ENCODE measurements around the gene PRM1. TPM values are rescaled to one million over a fixed set of nuclear protein-coding genes. Genes with fewer than 3 reads are reported as not detected.

The PRM1 gene, protein sequence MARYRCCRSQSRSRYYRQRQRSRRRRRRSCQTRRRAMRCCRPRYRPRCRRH
- not detected for polyA plus RNA-seq (ENCODE audit: insufficient read depth in 1 of 5, insufficient read length in 5 of 5, low replicate concordance in 1 of 5)
- long read RNA-seq, donor 1: 0 reads
- long read RNA-seq, donor 2: 0 reads
- long read RNA-seq, donor 3: 0 reads
- long read RNA-seq, donor 4: 0 reads
- long read RNA-seq, donor 5: 0 reads
- long read RNA-seq, donor 6: 0 reads
- long read RNA-seq, donor 7: 0 reads
- long read RNA-seq, donor 8: 0 reads

DNA sequence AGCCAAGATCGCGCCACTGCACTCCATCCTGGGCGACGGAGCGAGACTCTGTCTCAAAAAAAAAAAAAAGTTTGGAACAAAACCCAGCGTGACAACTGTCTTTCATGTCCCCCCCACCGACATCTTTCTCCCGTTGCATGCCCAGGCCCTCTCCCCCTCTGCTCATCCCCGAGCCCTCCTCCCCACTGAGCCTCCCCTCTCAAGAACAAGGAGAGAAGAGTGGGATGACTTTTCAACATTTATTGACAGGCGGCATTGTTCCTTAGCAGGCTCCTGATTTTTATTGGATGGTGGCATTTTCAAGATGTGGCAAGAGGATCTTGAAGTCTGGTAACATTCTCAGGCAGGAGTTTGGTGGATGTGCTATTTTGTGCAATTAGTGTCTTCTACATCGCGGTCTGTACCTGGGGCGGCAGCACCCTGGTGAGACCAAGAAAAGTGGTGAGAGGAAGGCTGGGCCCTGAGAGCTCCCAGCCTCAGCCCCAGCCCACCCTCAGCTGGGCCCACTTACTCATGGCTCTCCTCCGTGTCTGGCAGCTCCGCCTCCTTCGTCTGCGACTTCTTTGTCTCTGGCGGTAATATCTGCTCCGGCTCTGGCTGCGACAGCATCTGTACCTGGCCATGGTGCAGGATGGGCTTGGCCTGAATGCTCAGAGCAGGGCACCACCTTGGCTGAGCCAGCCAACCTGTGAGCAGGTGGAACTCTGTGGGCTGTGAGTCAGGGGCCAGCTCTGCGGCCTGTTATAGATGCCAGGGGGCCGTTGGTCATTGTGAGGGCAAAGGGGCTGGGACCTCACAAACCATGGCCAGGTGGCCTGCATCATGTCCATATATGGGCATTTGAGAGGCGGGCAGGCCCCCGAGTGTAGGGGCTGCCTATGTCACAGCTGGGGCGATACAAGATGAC lies at the start of gene PRM1:
Gene PRM1 (minus strand): TSS at position 715 of the 907 bp plus-strand sequence. CDS start 92 bp downstream, at position 623.
- no peak for DNase-seq

DNA sequence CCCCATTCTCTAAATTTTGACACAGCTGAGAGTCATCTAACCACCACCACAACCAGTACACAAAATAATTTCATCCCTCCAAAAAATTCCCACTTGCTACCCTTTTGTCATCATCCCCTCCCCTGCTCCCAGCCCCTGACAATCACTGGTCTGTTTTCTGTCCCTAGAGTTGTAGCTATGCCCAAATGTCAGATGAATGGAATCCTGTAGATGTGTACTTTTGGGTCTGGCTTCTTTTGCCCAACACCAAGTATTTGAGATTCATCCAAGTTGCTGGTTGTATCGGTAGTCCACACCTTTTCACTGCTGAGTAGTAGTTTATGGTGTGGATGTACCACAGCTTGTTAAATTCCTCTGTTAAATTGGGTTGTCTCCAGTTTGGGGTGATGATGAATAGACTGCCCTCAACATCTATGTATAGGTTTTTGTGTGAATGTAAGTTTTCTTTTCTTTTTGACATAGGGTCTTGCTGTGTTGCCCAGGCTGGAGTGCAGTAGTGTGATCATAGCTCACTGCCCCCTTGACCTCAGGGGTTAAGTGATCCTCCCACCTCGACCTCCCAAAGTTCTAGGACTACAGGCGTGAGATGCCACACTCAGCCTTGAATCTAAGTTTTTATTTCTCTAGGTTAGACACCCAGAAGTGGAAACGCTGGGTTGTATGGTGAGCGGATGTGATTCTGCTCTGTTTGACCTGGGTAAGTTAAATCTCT lies 49.6 kb upstream of the PRM1 start:
- DNase-seq: no peak

DNA sequence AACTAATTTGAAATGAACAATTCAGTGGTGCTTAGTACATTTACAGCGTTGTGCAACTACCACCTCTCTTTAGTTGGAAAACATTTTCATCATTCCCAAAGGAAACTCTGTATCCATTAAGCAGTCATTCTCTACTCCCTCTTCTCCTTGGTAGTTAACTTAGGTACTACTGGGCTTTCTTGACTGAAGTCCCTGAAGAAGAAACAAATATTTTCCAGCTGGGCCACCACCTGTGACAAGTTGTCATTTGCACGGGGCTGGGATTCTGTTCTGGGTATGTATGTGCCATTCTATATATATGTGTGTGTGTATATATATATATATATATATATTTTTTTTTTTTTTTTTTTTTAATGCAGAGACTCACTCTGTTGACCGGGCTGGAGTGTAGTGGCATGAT lies 48.8 kb upstream of the PRM1 start:
- no peak for DNase-seq

DNA sequence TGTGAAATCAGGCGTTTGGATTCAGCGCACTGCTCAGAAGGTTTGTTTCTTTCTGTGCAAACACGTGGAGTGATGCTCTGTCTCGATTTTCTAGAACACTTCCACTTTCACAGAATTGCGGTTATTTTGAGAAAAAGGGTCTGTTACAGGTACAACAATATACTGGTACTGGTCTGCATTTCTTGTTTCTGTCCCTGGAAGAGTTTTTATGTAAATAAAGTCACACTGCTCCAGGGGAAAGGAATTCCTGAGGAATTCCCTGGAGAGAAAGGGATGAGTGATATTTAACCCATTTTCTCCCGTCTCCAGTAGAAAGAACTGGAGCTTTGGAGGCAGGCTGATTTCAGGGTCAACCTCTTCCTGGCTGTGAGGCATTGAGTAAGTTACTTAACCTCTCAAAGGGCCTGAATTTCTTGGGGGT lies 48.0 kb upstream of the PRM1 start:
- DNase-seq: no peak

DNA sequence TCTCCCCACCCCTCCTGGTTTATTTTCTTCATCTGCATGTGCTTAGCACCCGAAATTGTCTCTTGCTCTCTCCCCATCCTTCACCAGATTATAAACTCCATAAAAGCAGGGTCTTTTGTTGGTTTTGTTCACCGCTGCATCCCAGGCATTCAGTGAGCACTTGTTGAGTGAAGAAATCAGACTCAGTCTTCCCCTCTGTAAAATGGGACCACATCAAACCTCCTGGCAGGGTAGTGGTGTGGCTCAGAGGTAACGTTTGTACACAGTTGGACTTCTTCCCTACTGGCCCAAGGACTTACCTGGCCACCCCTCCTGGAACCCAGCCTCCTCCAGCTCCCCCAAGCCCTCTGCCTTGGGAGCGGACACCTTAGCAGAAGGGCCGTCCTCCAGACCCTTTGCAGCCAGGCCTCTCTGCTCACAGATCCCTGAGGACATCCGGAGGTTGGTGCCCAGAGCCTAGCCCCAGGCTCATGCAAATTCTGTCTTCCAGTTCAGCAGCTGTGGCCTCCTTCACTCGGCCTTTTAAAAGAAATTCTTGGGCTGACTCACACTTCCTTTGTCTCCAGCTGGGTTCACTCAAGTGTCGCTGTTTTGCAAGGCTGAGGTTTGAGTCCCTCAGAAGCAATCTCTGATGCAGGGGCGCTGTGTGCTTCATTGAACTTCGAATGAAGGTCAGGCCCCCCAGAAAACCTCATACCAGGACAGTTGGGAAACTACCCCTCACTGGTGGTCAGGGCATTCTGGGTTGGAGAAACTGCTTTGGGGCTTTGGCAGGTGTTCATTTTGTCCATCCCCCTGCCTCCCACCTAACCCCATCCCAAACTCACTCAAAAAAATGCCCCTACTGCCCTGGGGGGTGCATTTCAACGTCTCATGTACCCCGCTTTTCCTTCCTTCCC lies 47.3 kb upstream of the PRM1 start:
- peak; percentile 91 to 94 for DNase-seq

DNA sequence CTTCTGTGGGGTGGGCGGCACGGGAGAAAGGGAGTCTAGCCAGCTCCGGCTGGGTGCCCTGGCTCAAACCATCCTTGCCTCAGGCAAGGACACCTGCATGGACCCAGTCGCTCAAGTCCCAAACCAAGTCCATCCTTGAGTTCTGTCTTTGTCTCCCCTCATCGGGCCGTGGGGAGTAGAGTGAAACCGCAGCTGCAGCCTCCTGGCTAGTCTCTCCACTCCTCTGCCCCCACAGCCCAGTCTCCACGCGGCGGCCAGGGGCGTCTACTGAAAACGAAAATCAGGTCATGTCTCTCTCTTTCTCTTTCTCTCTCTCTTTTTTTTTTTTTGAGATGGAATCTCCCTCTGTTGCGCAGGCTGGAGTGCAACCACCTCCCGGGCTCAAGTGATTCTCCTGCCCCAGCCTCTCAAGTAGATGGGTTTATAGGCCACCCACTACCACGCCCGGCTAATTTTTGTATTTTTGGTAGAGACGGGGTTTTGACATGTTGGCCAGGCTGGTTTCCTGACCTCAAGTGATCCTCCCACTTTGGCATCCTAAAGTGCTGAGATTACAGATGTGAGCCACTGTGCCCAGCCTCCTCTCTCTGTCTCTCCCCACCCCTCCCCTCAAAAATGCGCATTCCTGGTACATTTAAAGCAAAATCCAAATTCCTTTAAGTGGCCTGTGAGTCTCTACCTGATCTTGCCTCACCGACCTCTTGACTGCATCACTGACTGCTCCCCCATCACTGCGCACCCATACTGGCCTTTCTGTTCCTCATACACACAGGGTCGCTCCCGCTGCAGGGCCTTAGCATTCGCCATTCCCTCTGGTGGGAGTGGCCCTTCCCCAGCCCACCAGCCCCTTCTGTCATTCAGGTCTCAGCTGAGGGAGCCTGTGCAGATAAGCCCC lies 46.4 kb upstream of the PRM1 start:
- DNase-seq: no peak

DNA sequence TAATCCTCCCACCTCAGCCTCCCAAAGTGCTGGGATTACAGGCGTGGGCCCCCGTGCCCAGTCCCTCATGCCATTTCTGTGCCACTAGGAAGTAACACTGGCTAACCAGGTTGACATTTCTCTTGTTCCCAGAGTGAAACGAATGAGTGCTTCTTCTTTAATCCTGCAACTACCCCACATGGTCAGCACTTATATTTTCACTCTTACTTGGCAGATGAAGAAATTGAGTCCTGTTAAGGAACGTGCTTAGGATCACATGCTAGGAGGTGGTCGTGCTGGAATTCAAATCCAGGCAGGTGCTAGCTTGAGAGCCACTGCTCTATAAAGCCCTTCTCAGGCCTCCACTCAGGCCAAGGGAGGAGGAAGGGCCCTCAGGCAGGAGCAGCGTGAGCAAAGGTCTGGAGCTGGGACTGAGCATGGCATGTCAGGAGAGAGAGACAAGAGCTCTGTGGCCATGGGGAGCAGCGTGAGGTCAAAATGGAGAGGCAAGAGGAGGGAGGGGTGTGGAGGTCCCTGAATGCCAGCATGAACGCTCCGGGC lies 45.7 kb upstream of the PRM1 start:
- DNase-seq: no peak

DNA sequence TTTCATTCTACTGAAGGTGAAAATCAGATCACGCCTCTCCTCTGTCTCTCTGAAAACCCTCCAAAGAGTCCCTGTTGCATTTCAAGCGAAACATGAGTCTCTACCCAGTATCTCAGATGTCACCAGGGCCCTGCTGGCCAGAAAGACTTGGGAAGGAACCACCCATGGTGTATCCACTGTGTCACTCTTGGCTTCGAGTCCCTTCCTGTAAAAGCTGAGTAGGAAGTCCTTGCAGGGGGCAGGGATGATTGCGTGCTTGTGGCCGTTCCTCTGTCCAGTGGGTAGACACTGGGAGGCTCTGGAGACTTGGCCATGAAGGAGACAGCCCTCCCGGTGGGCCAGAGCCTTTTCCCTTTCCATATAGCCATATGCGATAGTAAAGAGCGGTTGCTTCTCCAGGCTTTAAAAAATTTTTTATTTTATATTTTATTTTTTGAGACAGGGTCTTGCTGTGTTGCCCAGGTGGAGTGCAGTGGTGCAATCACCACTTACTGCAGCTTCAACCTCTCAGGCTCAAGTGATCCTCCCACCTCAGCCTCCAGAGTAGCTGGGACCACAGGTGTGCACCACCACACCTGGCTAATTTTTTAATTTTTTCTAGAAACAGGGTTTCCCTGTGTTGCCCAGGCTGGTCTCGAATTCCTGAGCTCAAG lies 45.1 kb upstream of the PRM1 start:
- no peak for DNase-seq

DNA sequence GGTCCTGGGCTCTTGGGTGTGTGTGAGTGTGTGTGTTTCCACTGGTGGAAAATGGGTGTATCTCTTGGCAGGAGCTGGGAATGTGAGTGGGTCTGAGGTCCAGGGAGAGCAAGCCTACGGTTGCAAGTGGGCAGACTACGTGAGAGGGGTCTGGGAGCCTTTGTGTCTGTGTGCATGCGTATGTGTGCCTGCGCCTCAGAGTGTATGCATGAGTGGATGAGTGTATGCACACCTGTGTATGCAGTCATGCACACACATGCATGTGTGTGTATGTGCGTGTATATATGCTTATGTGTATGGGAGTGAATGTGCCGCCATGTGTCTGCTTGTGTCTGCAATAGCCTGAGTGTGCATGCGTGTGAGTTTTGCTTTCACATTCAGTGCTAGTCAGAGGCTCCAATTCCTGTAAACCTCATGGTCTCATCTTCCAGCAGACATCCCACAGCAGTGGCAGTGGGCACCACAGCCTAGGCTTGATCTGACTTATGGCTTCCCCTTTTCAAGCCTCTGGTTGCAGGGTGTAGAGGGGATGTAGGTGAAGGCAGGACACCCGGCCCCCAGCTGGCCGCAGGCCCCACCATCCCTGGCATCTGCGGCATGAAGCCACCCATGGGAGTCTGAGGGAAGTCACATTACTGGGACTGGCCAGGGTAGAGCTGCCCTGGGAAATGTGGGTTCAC lies 44.4 kb upstream of the PRM1 start:
- no peak for DNase-seq

DNA sequence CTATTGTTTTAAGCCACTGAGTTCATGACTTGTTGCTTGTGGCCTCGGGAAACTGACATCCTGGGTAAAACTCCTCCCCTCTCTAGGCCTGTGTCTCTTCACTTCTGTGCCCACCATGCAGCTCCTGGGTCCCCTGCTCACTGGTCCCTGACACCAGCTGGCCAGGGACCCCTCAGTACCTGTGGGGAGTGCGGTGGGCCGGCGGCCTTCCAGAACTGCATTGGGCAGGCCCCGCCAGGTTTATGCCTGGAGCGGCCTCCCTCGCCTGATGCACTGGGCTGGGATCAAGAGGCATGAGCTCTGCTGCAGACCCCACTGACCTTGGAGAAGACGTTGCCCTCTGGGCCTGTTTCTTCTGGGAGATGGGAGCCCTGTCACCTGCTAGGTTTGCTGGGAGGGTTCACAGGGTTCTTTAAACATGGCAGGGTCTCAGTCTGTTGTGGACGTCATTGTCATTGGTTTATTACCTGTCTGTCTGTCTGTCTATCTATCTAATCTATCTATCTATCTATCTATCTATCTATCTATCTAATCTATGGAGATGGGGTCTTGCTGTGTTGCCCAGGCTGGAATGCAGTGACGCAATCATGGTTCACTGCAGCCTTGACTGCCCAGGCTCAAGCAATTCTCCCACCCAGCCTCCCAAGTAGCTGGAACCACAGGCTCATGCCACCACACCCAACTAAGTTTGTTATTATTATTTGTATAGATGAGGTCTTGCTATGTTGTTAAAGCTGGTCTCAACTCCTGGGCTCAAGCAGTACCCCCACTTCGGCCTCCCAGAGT lies 42.6 kb upstream of the PRM1 start:
- DNase-seq: no peak

DNA sequence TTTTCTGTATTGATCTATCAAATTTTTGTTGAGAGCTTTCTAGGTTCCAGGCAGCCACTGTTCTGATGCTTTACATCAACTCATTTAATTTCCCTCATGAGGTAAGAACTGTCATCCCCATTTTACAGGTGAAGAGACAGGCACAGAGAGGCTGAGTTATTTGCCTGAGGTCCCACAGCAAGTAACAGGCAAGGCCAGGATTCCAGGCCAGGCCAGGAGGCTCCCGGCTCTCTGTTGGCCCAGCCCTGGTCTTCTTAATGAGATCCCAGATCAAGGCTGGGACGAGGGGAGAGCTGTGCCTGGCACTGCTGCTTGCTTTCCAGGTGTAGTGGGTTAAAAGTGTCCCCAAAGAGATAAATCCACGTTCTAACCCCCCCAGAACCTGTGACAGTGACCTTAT lies 41.7 kb upstream of the PRM1 start:
- DNase-seq: no peak

DNA sequence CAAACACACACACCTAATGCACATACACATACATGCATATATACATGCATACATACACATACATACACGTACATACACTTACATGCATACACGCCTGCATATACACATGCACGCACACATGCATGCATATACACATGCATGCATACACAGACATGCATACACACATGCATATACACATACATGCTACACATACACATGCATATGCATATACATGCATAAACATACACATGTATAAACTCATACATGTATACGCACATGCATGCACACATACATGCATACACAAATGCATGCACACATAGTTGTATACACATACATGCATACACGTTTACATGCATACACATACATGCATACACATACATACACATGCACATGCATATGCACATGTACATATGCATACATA lies 40.5 kb upstream of the PRM1 start:
- no peak for DNase-seq

DNA sequence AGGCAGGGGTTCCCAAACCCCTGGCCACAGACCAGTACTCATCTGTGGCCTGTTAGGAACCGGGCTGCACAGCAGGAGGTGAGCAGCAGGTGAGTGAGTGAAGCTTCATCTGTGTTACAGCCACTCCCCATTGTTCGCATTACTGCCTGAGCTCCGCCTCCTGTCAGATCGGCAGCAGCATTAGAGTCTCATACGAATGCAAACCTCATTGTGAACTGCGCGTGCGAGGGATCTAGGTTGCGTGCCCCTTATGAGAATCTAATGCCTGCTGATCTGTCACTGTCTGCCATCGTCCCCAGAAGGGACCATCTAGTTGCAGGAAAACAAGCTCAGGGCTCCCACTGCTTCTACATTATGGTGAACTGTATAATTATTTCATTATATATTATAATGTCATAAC lies 39.0 kb upstream of the PRM1 start:
- DNase-seq: no peak

DNA sequence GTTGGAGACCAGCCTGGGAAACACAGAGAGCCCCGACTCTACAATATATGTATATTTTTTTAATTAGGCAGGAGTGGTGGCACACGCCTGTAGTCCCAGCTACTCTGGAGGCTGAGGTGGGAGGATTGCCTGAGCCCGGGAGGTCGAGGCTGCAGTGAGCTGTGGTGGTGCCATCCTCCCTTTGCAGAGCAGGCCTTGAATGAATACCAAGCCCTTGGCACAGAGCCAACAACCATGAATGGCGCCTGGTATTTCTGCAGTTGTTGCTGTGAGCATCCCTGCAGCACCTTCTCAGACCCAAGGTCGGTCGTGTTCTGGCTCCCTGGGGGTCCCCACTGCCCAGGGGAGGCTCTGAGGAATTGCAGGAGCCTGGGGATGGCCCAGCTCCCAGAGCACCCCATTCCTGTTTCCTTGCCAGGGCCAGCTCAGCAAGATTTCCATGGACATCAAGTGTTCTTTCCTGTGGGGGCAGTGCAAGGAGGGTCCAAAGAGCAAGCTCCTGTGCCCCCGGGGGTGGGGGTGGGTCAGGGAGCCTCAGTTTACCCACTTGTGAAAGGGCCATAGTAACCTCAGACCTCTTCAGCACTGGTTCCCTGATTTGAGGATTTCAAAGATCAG lies 38.5 kb upstream of the PRM1 start:
- DNase-seq: no peak

DNA sequence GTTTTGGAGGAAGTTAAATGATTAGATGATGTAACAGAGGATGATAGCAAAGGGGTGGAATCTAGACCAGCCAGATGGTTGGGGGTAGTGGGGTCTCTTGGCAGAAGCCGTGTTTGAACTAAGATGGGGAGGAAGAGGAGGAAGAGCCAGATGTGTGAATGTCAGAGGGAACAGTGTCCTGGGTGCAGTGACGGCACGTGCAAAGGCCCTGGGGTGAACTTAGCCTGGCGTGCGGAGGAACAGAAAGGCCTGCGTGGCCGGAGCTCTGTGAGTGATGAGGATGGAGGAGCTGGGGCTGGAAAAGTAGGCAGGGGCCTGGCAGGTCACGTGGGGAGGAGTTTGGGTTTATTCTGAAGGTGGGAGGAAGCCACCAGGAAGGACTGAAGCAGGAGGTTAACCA lies 37.7 kb upstream of the PRM1 start:
- DNase-seq: no peak

DNA sequence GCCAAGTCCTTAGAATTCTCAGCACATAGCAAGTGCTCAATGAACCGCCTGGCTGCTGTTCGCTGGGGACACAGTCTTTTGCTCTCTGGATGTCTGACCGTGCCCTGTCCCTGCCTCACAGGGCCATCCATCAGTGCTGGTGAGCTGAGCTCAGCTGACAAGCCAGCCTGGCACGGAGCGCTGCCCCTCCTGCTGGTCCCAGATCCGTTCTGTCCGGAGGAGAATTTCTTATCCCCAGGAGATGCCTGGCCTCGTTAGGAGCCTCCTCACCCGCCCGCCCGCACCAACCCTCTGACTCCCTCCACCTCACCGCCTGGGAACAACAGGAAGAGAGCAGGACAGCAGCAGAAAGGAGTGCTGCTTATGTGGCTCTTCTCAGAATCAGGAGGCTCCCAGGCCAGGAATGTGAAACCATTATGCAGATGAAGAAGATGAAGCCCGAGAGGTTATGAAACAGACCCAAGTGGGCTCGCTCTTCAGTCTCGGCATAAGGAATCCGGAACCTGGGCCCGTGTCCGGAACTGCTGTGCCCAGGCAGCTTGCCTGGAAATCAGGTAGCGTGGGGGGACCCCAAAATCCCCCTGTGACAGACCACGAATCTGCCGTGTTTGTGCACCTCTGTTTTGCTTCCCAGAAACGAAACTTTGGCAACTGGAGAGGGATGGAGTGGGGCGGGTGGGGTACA lies 35.3 kb upstream of the PRM1 start:
- no peak for DNase-seq

DNA sequence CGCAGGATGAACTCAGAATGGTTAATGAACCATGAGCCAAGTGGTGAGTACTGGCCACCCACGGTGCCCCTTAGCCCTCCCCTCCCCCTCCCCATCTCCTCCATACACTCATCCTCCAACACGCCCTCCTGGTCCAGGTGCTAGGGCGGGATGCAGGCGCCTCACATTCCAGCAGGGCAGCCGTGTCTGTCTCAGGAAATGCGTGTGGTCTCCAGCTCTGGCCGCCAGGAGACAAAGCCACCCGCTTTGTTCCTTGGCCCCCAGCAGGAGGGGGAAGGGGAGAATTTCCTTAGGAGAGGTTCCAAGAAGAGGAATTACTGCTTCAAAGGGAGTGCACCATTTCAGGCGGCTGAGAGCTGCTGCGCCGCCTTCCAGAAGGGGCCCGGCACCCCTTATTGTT lies 34.4 kb upstream of the PRM1 start:
- peak; percentile 73 to 76 for DNase-seq
